ENCODE data around the gene NCOR2. TPM values are rescaled to one million over a fixed set of nuclear protein-coding genes. Genes with fewer than 3 reads are reported as not detected.

NCOR2 gene
- total RNA-seq, 1 experiment from 2014 or later = 17.0 TPM

GRCh38 chr12:124544311-124544970 is 23.0 kb downstream of the NCOR2 start:
- no peaks in the 10 kb centered on the region for H3K27me3 ChIP-seq
- peaks cover 7% of the 10 kb centered on the region for H3K36me3 ChIP-seq
- H3K4me3 ChIP-seq = no peak overlapping the region
- DNase-seq = no peak
- H3K9me3 ChIP-seq = no peaks in the 10 kb centered on the region

- peaks cover 7% of the 10 kb centered on the region for H3K36me3 ChIP-seq
- no peak overlapping the region for H3K4me3 ChIP-seq
- no peaks in the 10 kb centered on the region for H3K9me3 ChIP-seq
- no peak for DNase-seq
- no peaks in the 10 kb centered on the region for H3K27me3 ChIP-seq
These were observed 23.7 kb downstream of the NCOR2 start for GRCh38 chr12:124543590-124544310.

- Histone ChIP-seq H3K9me3 (no peaks in the 10 kb centered on the region), H3K27me3 (no peaks in the 10 kb centered on the region), H3K4me3 (no peak overlapping the region), H3K36me3 (peaks cover 7% of the 10 kb centered on the region)
- no peak for DNase-seq
These were observed 24.3 kb downstream of the NCOR2 start for GRCh38 chr12:124543052-124543589.

GRCh38 chr12:124542021-124542949 is 25.1 kb downstream of the NCOR2 start:
- DNase-seq = no peak
- Histone ChIP-seq H3K4me3 (no peak overlapping the region), H3K9me3 (no peaks in the 10 kb centered on the region), H3K27me3 (no peaks in the 10 kb centered on the region), H3K36me3 (no peaks in the 10 kb centered on the region; the same call in 1 of the 2 replicates)

GRCh38 chr12:124541322-124541721 is 26.1 kb downstream of the NCOR2 start:
- Histone ChIP-seq H3K36me3 (no peaks in the 10 kb centered on the region), H3K27me3 (no peaks in the 10 kb centered on the region), H3K9me3 (no peaks in the 10 kb centered on the region), H3K4me3 (no peak overlapping the region)
- no peak for DNase-seq

GRCh38 chr12:124539084-124540041 is 28.0 kb downstream of the NCOR2 start:
- H3K27me3 ChIP-seq = no peaks in the 10 kb centered on the region
- H3K36me3 ChIP-seq = no peaks in the 10 kb centered on the region; the same call in 1 of the 2 replicates
- H3K4me3 ChIP-seq = no peak overlapping the region
- H3K9me3 ChIP-seq = no peaks in the 10 kb centered on the region
- DNase-seq = no peak

DNA sequence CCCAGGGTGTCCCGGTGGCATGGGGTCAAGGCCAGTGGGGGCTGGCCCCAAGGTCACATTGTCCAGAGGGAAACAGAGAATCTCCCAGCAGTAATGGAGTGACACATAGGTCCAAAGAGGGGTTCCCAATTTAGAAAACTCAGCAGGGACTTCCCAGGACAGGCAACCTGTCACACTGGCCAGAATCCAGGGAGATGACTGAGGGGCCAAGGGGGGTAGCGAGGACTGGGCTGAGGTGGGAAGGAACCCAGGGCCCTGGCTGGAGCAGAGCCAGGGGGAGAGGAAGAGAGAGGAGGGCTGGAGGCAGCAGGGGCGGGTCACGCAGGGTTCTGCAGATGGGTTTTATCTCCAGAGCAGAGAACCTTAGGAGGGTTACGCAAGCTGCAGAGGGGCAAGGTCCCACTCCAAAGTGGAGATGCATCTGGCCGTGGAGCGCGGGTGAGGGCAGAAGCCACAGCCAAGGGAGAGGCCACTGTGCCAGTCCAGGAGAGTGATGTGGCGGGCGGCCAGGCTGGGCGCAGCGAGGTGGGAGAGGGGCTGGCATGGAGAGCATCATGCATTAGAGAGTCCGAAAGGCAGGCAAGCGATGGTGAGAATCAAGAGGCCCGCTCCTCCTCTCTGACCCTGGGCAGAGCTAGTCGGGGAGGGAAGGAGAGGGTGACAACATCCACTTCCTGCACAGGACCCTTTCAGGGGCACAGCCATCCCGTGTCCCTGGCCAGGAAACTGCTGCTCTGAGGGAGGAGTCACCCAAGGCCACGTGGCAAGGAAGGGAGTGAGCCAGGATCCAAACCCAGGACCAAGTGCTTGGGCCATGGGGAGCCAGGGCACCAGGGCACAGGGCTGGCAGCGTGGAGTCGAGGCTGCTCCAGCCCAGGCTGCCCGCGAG is 29.0 kb downstream of the NCOR2 start:
- no peak for DNase-seq
- Histone ChIP-seq H3K27me3 (no peaks in the 10 kb centered on the region), H3K36me3 (peaks cover 1% of the 10 kb centered on the region), H3K9me3 (no peaks in the 10 kb centered on the region), H3K4me3 (no peak overlapping the region)

GRCh38 chr12:124537525-124538193 is 29.8 kb downstream of the NCOR2 start:
- Histone ChIP-seq H3K27me3 (no peaks in the 10 kb centered on the region), H3K36me3 (peaks cover 2% of the 10 kb centered on the region), H3K4me3 (no peak overlapping the region), H3K9me3 (no peaks in the 10 kb centered on the region)
- DNase-seq = no peak

GRCh38 chr12:124536641-124537040 is 30.8 kb downstream of the NCOR2 start:
- Histone ChIP-seq H3K9me3 (no peaks in the 10 kb centered on the region), H3K36me3 (peaks cover 2% of the 10 kb centered on the region), H3K27me3 (no peaks in the 10 kb centered on the region), H3K4me3 (no peak overlapping the region)
- no peak for DNase-seq

DNA sequence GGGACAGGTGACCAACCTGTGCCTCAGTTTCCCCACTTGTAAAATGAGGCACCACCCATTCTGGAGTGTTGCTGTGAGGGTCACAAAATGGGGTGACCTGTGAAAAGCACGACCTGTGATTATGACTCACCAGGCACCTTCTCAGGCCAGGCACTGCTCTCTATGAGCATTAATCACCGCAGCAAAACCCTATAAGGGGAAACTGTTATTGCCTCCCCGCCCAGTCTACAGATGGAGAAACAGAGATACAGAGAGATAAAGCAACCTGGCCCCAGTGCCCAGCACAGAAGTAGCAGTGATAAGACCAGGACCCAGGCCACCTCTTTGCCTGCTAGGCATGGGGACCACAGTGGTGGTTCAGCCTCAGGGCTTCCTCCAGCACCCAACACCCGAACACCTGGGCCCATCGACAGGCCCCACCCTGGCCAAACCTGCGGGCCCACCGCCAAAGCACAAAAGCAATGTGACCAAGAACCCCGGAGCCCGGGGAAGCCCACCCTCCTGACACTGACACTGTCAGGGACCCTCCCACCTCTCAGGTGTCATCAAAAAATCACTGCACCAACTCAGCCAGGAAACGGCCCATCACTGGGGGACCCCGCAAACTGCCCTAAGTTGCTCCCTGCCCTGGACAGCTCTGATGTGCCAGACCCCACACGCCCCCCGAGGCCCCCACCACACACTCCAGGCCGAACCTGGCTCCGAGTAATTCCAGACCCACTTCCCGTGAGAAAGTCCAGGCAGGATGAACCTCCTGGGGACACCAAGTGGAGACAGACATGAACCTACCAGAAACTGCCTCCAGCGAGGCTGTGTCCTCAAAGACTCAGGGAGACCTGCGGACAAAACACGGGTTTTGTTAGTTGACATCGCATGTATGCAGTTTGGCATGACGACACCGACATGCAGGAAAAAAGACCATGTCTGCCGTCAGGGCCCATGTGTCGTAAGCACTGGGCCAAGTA is 32.4 kb downstream of the NCOR2 start:
- H3K4me3 ChIP-seq = no peak overlapping the region
- H3K36me3 ChIP-seq = peaks cover 2% of the 10 kb centered on the region
- no peak for DNase-seq
- H3K9me3 ChIP-seq = no peaks in the 10 kb centered on the region
- no peaks in the 10 kb centered on the region for H3K27me3 ChIP-seq

GRCh38 chr12:124533456-124533855 is 34.0 kb downstream of the NCOR2 start:
- no peaks in the 10 kb centered on the region for H3K27me3 ChIP-seq
- peaks cover 2% of the 10 kb centered on the region for H3K36me3 ChIP-seq
- H3K9me3 ChIP-seq = no peaks in the 10 kb centered on the region
- no peak for DNase-seq
- H3K4me3 ChIP-seq = no peak overlapping the region

DNA sequence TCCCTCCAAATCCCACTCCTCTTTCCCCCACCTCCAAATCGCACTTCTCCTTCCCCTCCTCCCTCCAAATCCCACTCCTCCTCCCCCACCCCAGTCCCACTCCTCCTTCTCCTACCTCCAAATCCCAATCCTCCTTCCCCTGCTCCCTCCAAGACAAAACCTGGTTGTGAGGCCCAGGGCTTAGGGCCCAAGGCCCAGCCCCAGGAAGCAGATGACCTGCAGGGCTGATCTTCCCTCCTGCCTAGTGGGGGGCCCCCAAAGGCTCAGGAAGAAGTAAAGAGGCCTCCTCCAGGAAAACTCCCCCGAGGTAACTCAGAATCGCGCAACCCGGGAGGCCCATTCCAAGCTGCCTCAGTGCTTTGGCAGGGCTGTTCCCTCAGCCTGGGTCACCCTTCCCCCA is 34.4 kb downstream of the NCOR2 start:
- no peak for DNase-seq
- Histone ChIP-seq H3K9me3 (no peaks in the 10 kb centered on the region), H3K27me3 (no peaks in the 10 kb centered on the region), H3K36me3 (peaks cover 2% of the 10 kb centered on the region), H3K4me3 (no peak overlapping the region)

- no peak overlapping the region for H3K4me3 ChIP-seq
- DNase-seq = no peak
- H3K36me3 ChIP-seq = peaks cover 5% of the 10 kb centered on the region
- no peaks in the 10 kb centered on the region for H3K9me3 ChIP-seq
- no peaks in the 10 kb centered on the region for H3K27me3 ChIP-seq
These were observed 35.1 kb downstream of the NCOR2 start for GRCh38 chr12:124532331-124532750.

- no peaks in the 10 kb centered on the region for H3K9me3 ChIP-seq
- no peak for DNase-seq
- H3K27me3 ChIP-seq = no peaks in the 10 kb centered on the region
- peaks cover 5% of the 10 kb centered on the region for H3K36me3 ChIP-seq
- H3K4me3 ChIP-seq = no peak overlapping the region
These were observed 35.5 kb downstream of the NCOR2 start for GRCh38 chr12:124531906-124532305.

Measured in MG63 (cell line).